GM19351 (cell line): Measurements from ENCODE around the gene GREB1.

Source experiments
- ATAC-seq: cut with Tn5 transposase; IDR thresholded peaks from one replicate; pipeline ENCODE4 v1.9.1; 2021; ENCODE audit warnings: mild to moderate bottlenecking, moderate library complexity; ENCODE audit not compliant: unreplicated experiment

GREB1 gene

DNA sequence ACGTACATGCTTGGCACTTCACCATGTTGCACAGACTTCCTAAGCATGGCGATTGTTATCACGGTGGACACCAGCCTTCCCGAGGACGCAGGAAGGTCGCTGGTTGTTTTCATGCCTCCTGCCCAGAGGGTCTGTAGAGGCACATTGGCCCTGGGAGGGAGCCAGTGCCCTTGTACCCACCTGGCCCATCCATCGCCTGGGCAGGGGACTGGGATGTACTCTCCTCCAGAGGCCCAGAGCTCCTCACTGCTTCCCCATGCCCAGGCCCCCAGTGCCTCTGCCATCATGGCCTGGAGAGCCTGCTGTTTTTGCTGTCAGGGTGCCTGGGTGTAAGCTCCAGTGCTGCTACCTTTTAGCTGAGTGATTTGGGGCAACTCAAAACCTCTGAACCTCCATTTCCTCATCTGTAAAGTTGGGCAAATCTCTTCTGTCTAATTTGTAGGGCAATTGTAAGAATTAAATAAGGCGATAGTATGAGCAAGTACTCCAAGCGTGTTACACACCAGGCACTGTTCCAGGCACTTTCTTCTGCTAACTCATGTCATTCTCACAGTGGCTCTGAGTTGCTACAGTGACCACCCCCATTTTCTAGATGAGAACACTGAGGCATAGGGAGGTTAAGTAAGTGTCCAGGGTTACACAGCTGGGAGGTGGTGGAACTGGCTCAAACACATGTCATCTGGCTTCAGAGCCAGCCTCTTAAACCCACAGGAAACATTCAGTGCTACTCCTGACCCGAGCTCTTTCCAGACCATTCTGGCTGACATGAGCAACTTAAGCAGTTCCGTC lies 45.3 kb downstream of the GREB1 start:
- no peak for ATAC-seq

DNA sequence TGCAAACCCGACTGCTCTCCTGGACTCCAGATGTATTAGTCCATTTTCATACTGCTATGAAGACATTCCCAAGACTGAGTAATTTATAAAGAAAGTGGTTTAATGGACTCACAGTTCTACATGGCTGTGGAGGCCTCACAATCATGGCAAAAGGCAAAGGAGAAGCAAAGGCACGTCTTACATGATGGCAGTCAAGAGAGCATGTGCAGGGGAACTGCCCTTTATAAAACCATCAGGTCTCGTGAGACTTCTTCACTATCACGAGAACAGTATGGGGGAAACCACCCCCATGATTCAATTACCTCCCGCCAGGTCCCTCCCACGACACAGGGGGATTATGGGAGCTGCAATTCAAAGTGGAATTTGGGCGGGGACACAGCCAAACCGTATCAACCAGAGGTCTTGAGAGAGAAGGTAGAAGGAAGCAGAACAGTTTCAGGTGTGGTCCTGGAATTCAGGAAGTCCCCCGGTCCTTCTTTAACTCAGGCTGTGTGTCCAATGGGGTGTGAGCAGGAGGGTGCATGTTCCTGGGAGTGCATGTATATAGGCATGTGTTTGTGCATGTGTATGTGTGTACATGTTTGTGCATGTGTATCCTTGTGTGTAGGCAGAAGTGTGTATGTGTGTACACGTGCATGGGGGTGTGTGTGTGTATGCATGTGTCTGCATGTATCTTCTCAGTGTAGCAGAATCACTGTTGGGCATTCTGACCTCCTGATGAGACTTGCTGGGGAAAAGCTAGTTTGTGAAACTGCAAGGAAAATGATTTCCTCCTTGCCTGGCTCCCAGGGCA lies 46.2 kb downstream of the GREB1 start:
- no peak for ATAC-seq

GRCh38 chr2:11580697-11581096 lies 46.9 kb downstream of the GREB1 start:
- ATAC-seq = no peak

GRCh38 chr2:11581124-11581796 lies 47.4 kb downstream of the GREB1 start:
- ATAC-seq = no peak

GRCh38 chr2:11581797-11582611 lies 48.2 kb downstream of the GREB1 start:
- no peak for ATAC-seq

GRCh38 chr2:11582612-11582861 lies 48.7 kb downstream of the GREB1 start:
- no peak for ATAC-seq

DNA sequence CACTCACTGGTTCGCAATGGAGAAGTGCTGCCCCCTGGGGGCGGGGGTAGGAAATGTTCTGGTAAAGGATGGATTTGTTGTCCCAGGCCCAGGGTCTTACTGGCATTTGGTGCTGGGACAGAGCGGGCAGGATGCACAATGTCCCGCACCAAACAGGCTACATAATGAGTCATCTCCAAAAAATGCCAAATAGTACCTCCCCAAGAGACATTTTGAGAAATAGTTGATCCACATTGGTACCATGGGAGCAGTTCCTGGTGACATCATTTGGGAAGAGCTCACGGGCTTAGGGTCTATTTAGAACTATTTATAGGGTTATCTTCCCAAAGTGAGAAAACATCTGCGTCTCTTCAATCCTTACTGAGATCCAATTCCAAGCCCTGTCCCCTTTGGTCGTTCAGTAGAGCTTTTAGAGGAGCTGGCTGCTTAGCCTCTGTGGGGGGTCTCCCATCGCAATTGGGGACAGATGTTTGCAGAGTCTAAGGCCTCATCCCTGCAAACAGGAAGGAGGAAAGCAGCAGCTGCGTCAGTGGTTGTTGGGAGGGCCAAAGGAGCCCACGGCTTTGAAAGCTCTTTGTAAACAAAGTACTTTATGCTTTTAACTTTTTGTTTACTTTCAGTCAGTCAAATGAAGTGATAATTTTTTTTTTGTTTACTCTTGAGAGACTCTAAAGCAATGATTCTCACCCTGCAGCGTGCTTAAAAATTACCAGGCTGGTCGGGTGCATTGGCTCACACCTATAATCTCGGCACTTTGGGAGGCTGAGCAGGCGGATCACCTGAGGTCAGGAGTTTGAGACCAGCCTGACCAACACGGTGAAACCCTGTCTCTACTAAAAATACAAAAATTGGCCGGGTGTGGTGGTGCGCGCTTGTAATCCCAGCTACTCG lies 49.3 kb downstream of the GREB1 start:
- ATAC-seq = peak; percentile 51

DNA sequence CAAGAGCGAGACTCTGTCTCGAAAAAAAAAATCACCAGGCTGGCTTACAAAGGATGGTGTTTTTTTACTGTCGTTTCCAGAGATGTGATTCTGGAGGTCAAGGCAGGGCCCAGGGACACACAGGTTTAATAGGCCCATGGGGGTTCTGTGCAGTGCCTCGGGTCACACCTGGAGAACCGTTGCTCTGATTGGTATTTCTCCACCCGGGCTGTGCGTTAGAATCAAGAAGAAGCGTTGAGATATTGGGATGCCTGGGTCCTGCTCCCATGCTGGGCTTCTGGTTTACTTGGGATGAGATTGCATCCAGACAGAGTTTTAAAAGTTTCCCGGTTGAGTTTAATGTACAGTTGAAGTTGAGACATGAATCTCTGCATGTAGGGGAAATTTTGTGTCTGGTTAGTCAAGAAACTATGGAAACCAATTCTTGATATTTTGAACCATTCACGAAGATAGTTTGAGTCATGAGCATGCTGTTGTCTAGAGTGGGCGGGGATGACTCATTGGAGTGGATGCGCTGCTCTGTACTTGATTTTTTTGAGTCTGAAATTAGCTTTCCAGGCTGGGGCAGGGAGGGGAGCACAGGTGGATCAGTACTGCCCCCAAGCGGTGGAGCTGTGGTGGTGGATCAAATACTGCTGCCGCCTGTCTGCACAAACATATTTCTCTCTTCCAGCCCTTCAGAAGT lies 50.1 kb downstream of the GREB1 start:
- ATAC-seq = peak; percentile 85

GRCh38 chr2:11584525-11585056 lies 50.7 kb downstream of the GREB1 start:
- no peak for ATAC-seq

GRCh38 chr2:11585071-11585470 lies 51.2 kb downstream of the GREB1 start:
- ATAC-seq = no peak

GRCh38 chr2:11588228-11589110 lies 54.6 kb downstream of the GREB1 start:
- no peak for ATAC-seq

DNA sequence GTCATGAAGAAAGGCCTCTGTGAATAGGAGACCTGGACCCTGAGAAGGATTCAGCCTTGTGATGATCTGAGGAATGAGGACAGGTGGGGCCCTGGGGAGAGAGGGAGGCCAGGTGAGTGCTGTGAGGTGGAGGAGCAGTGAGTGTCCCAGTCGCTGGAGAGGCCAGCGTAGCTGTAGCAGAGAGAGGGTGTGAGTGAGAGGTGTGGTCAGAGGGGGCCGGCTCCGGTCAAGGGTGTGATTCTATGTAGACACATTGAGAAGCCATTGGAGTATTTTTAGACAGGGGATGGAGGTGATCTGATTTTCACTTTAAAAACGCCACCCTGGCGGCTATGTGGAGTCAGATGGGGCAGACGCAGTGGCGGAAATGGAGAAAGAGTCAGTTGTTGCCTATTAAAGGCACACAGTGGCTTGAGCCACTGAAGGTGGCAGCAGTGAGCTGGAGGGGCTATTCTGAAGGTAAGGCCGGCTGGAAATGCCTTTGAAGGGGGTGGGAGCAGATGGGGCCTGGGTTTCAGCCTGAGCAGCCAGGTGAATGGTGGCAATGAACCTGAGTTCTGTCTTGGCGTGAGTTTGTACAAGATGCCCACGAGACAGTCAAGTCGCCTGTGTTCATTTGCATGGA lies 55.6 kb downstream of the GREB1 start:
- ATAC-seq = peak; percentile 51

DNA sequence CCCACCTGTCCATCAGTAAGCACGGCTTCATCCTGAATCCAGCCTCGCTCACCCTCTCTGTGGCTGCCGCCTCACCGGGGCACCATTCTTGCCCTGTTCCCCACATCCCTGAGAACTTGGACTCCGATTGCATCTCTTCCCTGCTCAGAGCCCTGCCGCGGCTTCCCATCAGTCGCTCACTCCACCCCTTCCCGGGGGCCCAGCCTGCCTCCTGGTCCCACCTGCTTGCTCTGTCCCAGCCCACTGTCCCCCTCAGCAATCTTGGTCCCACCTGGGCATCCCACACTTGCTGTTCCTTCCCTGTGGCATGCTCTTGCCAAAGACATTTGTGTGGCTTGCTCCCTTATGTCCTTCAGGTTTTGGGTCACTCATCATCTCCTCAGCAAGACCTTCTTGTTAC lies 56.3 kb downstream of the GREB1 start:
- no peak for ATAC-seq

DNA sequence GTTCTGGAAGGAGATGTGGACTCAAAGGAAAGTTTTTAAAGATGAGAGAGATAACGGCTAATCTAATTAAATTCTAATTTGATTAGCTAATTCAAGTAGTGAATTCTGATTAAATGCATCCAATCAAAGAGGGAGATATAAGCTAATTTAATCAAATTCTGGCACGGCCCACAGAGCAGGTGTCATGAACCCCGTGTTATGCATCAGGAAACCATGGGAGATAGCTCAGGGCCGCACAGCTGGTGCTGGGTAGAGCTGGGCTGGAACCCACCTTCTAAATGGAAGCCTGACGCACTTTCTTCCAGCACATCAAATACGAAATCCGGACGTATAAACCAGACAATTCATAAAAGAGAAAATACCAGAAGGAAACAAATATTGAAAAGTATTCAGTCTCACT lies 57.2 kb downstream of the GREB1 start:
- no peak for ATAC-seq

DNA sequence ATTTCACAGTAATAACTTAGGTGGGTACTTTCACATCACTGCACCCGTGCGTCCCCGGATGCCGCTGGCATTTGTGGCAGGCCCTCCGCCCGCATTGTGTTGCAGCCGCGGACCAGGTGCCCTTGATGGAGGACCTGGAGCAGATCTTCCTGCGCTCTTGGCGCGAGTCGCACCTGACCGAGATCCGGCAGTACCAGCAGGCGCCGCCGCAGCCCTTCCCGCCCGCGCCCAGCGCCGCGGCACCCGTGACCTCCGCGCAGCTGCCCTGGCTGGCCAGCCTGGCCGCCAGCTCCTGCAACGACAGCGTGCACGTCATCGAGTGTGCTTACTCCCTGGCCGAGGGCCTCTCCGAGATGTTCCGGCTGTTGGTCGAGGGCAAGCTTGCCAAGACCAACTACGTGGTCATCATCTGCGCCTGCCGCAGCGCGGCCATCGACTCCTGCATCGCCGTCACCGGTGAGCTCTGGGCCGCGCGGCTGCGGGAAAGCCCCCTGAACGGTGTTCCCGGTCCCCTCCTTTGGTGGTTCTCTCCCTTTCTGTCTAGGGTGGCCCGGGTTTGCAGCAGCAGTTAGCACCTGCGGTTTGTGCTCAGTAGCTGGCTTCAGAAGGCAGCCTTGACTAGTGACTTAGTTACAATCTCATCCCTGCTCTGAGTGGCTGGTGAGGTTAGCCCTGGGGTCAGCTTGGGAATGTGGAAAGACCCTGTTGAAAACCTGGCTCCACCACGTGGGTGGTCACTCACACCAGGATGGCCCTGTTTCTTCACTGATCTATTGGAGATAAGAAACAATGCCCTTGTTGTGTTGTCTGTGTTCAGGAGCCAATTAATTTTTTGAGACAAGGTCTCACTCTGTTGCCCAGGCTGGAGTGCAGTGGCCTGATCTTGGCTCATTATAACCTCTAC lies 59.1 kb downstream of the GREB1 start:
- no peak for ATAC-seq

DNA sequence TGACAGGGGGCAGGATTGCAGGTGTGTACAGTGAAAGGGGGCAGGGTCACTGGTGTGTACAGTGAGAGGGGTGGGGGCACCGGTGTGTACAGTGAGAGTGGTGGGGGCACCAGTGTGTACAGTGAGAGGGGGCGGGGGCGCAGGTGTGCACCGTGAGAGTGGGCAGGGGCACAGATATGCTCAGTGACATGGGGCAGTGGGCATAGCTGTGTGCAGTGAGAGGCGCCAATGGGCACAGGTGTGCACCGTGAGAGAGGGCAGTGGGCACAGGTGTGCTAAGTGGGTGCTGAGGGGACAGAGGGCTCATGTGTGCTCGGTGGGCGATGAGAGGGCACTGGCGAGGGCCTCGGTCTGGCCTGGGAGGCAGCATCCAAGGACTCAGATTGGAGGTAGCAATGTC lies 63.0 kb downstream of the GREB1 start:
- no peak for ATAC-seq
